ENCODE measurements around the gene LMX1A. TPM values are rescaled to one million over a fixed set of nuclear protein-coding genes. Genes with fewer than 3 reads are reported as not detected.

Gene LMX1A
- total and polyA plus RNA-seq, 2 of the 13 experiments (the other 11 are each of a cell fraction or from before 2014, with no cell fraction given) = 0.07 TPM; not detected in 1

GRCh38 chr1:165350840-165351239 lies 5.7 kb downstream of the LMX1A start (continued):
- TF ChIP-seq GRHL1 (CRISPR knock-in tag; conservative IDR thresholded peaks at IDR 0.05) = no peak
- no peak for TF ChIP-seq ELK4 (CRISPR knock-in tag; IDR thresholded peaks at IDR 0.05; ENCODE audit: borderline replicate concordance)
- TF ChIP-seq, protein P1, sequence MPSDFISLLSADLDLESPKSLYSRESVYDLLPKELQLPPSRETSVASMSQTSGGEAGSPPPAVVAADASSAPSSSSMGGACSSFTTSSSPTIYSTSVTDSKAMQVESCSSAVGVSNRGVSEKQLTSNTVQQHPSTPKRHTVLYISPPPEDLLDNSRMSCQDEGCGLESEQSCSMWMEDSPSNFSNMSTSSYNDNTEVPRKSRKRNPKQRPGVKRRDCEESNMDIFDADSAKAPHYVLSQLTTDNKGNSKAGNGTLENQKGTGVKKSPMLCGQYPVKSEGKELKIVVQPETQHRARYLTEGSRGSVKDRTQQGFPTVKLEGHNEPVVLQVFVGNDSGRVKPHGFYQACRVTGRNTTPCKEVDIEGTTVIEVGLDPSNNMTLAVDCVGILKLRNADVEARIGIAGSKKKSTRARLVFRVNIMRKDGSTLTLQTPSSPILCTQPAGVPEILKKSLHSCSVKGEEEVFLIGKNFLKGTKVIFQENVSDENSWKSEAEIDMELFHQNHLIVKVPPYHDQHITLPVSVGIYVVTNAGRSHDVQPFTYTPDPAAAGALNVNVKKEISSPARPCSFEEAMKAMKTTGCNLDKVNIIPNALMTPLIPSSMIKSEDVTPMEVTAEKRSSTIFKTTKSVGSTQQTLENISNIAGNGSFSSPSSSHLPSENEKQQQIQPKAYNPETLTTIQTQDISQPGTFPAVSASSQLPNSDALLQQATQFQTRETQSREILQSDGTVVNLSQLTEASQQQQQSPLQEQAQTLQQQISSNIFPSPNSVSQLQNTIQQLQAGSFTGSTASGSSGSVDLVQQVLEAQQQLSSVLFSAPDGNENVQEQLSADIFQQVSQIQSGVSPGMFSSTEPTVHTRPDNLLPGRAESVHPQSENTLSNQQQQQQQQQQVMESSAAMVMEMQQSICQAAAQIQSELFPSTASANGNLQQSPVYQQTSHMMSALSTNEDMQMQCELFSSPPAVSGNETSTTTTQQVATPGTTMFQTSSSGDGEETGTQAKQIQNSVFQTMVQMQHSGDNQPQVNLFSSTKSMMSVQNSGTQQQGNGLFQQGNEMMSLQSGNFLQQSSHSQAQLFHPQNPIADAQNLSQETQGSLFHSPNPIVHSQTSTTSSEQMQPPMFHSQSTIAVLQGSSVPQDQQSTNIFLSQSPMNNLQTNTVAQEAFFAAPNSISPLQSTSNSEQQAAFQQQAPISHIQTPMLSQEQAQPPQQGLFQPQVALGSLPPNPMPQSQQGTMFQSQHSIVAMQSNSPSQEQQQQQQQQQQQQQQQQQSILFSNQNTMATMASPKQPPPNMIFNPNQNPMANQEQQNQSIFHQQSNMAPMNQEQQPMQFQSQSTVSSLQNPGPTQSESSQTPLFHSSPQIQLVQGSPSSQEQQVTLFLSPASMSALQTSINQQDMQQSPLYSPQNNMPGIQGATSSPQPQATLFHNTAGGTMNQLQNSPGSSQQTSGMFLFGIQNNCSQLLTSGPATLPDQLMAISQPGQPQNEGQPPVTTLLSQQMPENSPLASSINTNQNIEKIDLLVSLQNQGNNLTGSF (CRISPR knock-in tag; IDR thresholded peaks at IDR 0.05) = no peak
- TF ChIP-seq NR2F6 (IDR thresholded peaks at IDR 0.05) = no peak
- no peak for TF ChIP-seq NR2F6 (CRISPR knock-in tag; IDR thresholded peaks at IDR 0.05)
